IMR-90 (cell line): Measurements from ENCODE around the gene KLF16. TPM values are rescaled to one million over a fixed set of nuclear protein-coding genes. Genes with fewer than 3 reads are reported as not detected.

ENCODE experiments used
- ATAC-seq: fragments of 200-7000 bp; cut with Tn5 transposase; 2 replicates; pipeline ENCODE4 v1.9.1; 2020; ENCODE audit warnings: low read depth, mild to moderate bottlenecking, moderate library complexity
- BruUV-seq: library from RNA; stranded (reverse); fragments of 400-500 nt; replicated peaks from 2 replicates; lab custom pipeline; 2021; lab: Mats Ljungman, UMichigan
- CTCF ChIA-PET: fragments of 300-600 bp; formaldehyde crosslinking; extraction: SDS; loops from one replicate; lab custom pipeline; 2021; ENCODE audit warnings: antibody characterized with exemption; lab: Yijun Ruan, JAX
- POLR2A ChIA-PET: fragments of 300-600 bp; sonication (Branson Sonifier 250); formaldehyde crosslinking; loops from one replicate; lab custom pipeline; 2022; ENCODE audit warnings: antibody characterized with exemption; ENCODE audit not compliant: unreplicated experiment; lab: Charles Lee
- DNase-seq: peaks from one replicate; pipeline ENCODE4 v3.0.0; 2013
- H2AFZ ChIP-seq: replicated peaks from 2 replicates; pipeline ENCODE3; 2013; ENCODE audit warnings: low read length, mild to moderate bottlenecking; ENCODE audit not compliant: poor library complexity
- H2AK5ac ChIP-seq: 2 replicates; pipeline ENCODE4 v1.6.1; 2013; ENCODE audit warnings: low read depth, low read length, inconsistent platforms
- H2AK9ac ChIP-seq: replicated peaks from 2 replicates; pipeline ENCODE3; 2013; ENCODE audit warnings: mild to moderate bottlenecking, low read depth, low read length, moderate library complexity; ENCODE audit not compliant: poor library complexity
- H2BK120ac ChIP-seq: 2 replicates; pipeline ENCODE4 v1.6.1; 2013; ENCODE audit warnings: low read depth, low read length, inconsistent platforms
- H2BK15ac ChIP-seq: 3 replicates; pipeline ENCODE4 v1.6.1; 2013; ENCODE audit warnings: low read depth, low read length, inconsistent platforms
- H2BK20ac ChIP-seq: 2 replicates; pipeline ENCODE4 v1.6.1; 2013; ENCODE audit warnings: low read depth, mild to moderate bottlenecking, inconsistent platforms, low read length, moderate library complexity
- H2BK5ac ChIP-seq: 2 replicates; pipeline ENCODE4 v1.6.1; 2013; ENCODE audit warnings: mild to moderate bottlenecking, low read depth, low read length, inconsistent platforms; ENCODE audit not compliant: poor library complexity, severe bottlenecking
- H3K14ac ChIP-seq: replicated peaks from 2 replicates; pipeline ENCODE4 v1.6.1; 2013; ENCODE audit warnings: low read depth, low read length, inconsistent platforms
- H3K18ac ChIP-seq: 2 replicates; pipeline ENCODE4 v1.6.1; 2013; ENCODE audit warnings: low read depth, low read length, control low read depth
- H3K23ac ChIP-seq: 2 replicates; pipeline ENCODE4 v1.6.1; 2013; ENCODE audit warnings: low read depth, low read length, inconsistent platforms
- H3K27ac ChIP-seq: 2 replicates; pipeline ENCODE4 v1.5.1; 2013; ENCODE audit warnings: mild to moderate bottlenecking, control low read depth, low read length; ENCODE audit not compliant: insufficient read depth
- H3K27me3 ChIP-seq: 2 replicates; pipeline ENCODE4 v1.6.1; 2013; ENCODE audit warnings: low read length; ENCODE audit not compliant: control insufficient read depth, insufficient read depth
- H3K36me3 ChIP-seq: 2 replicates; pipeline ENCODE4 v1.6.1; 2013; ENCODE audit warnings: low read length, mixed read lengths; ENCODE audit not compliant: control insufficient read depth, insufficient read depth
- H3K4ac ChIP-seq: 2 replicates; pipeline ENCODE4 v1.6.1; 2013; ENCODE audit warnings: low read depth, low read length, inconsistent platforms
- H3K4me1 ChIP-seq: 2 replicates; pipeline ENCODE4 v1.6.1; 2013; ENCODE audit warnings: low read length, mixed read lengths; ENCODE audit not compliant: control insufficient read depth, insufficient read depth
- H3K4me2 ChIP-seq: 2 replicates; pipeline ENCODE4 v1.6.1; 2013; ENCODE audit warnings: low read depth, mild to moderate bottlenecking, control low read depth, low read length, moderate library complexity
- H3K4me3 ChIP-seq: 2 replicates; pipeline ENCODE4 v1.5.1; 2013; ENCODE audit warnings: low read depth, mild to moderate bottlenecking, control low read depth, low read length, moderate library complexity; ENCODE audit not compliant: insufficient read depth
- H3K56ac ChIP-seq: 2 replicates; pipeline ENCODE4 v1.6.1; 2013; ENCODE audit warnings: low read length, inconsistent platforms; ENCODE audit not compliant: insufficient read depth; ENCODE audit errors: extremely low read depth
- H3K79me1 ChIP-seq, 2 experiments: 2 replicates each; pipeline ENCODE4 v1.6.1; 2013; ENCODE audit warnings: low read length in 2 of 2, inconsistent platforms in 1 of 2, low read depth in 1 of 2
- H3K9ac ChIP-seq: 2 replicates; pipeline ENCODE4 v1.6.1; 2013; ENCODE audit warnings: low read depth, low read length, control low read depth
- H3K9me1 ChIP-seq: 2 replicates; pipeline ENCODE4 v1.6.1; 2013; ENCODE audit warnings: low read length, inconsistent platforms; ENCODE audit not compliant: insufficient read depth
- H3K9me3 ChIP-seq: 2 replicates; pipeline ENCODE4 v1.6.1; 2013; ENCODE audit warnings: low read length; ENCODE audit not compliant: control insufficient read depth, insufficient read depth
- H4K20me1 ChIP-seq: 2 replicates; pipeline ENCODE4 v1.6.1; 2013; ENCODE audit warnings: low read length, inconsistent platforms; ENCODE audit not compliant: insufficient read depth
- H4K5ac ChIP-seq: 2 replicates; pipeline ENCODE4 v1.6.1; 2013; ENCODE audit warnings: mild to moderate bottlenecking, low read depth, low read length, control low read depth
- H4K8ac ChIP-seq, 2 experiments: 2 replicates each; pipeline ENCODE4 v1.6.1; 2013; ENCODE audit warnings: low read depth in 2 of 2, low read length in 2 of 2, control low read depth in 1 of 2, inconsistent platforms in 1 of 2
- H4K91ac ChIP-seq: 2 replicates; pipeline ENCODE4 v1.6.1; 2013; ENCODE audit warnings: low read depth, low read length, inconsistent platforms; ENCODE audit not compliant: insufficient read depth
- MAZ ChIP-seq: IDR thresholded peaks from 2 replicates; pipeline ENCODE4 v1.6.1; 2012; ENCODE audit warnings: low read depth, mild to moderate bottlenecking, low read length, improper control_type of control experiment, moderate library complexity, borderline replicate concordance
- WGBS, 2 experiments: methylation state at CpG; one replicate each; pipeline versions ENCODE4 v1.1.5 to v1.1.7; 2013; ENCODE audit warnings: missing lambda C conversion rate in 2 of 2; ENCODE audit not compliant: insufficient read length in 1 of 2; ENCODE audit errors: extremely low coverage in 2 of 2; 5-methylcytosine and 5-hydroxymethylcytosine counted together
- dilution Hi-C: fragments of 300-500 bp; cut with HindIII; formaldehyde crosslinking; loops from one replicate; pipeline ENCODE4 v1.14.3; 2018; ENCODE audit warnings: low sequenced_read_pairs; ENCODE audit not compliant: unreplicated experiment
- in situ Hi-C: fragments of 300-500 bp; cut with MboI; formaldehyde crosslinking; loops from 3 replicates; pipeline ENCODE4 v1.14.3; 2019; ENCODE audit warnings: low sequenced_read_pairs, inconsistent platforms, mixed read lengths
- intact Hi-C: fragments of 100-400 bp; cut with micrococcal nuclease; formaldehyde crosslinking; loops from 2 replicates; pipeline ENCODE4 v1.10.0; 2022
- polyA plus RNA-seq, 3 experiments: library from polyadenylated mRNA; depleted of rRNA; stranded (reverse); fragments of >200 nt; gene quantifications; 2 replicates each; pipeline ENCODE4 v1.2.3, GENCODE V29; 2012; ENCODE audit warnings: low replicate concordance in 1 of 3
- total RNA-seq: library from RNA; depleted of rRNA; stranded (reverse); fragments of >200 nt; gene quantifications from 2 replicates; pipeline ENCODE4 v1.2.3, GENCODE V29; 2012
- TF ChIP-seq, protein P1 (sequence below): conservative IDR thresholded peaks from 2 replicates; pipeline ENCODE4 v1.5.1; 2012; ENCODE audit warnings: mild to moderate bottlenecking, low read depth, low read length, improper control_type of control experiment

The KLF16 gene
- total and polyA plus RNA-seq, 2 of the 4 experiments (the other 2 are of a cell fraction): 0.90 to 13.1 TPM

DNA sequence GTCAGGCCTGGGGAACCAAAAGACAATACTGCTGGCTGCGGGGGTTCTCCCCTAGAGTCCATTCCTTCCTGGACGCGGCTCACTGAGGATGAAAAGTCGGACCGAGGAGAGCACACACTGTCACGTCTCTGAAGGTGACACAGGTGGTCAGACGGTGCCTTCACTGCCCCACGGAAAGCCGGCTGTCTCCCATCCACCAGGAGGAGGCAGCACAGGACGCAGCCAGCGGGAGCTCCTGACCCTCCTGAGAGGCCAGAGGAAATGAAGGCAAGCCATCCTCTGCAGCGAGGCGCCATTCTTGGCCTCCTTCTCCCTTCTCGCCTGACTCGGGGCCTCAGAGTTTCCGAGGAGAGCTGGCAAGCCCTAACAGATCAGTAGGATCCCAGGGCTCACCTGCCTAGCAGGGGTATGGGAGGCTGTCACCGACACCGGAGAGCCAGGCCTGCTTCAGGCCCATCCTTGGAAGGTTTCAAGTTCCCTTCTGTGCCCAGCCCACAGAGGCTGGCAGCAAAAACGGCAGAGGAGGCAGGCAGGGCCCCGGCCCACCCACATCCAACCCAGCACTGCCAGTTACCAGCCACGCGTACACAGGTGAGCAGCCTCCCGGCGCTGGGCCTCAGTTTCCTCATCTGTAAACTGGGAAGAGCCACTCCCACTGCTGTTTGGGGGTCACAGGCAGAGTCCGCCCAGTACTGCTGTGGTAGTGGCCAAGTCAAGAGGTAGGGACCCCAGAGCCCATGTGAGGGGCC lies 19.6 kb downstream of the KLF16 start:
- intact Hi-C loops (no loop called here), in situ Hi-C loops (no loop called here), dilution Hi-C loops (no loop called here)
- 86% methylated on average over 14 of the region's 25 CpGs; no CpG with 5 or more reads in 1 of the 2 experiments for WGBS, 2 experiments
- Histone ChIP-seq H3K9me3 (no peaks in the 10 kb centered on the region), H2AK9ac (no peak overlapping the region), H3K27ac (no peak overlapping the region), H4K91ac (no peak overlapping the region), H2BK20ac (no peak overlapping the region), H3K9ac (no peak overlapping the region), H4K5ac (no peak overlapping the region), H3K36me3 (peaks cover 6% of the 10 kb centered on the region), H3K23ac (no peak overlapping the region), H2AFZ (peak overlapping the region; percentile 33), H2BK120ac (no peak overlapping the region), H3K56ac (no peak overlapping the region), H3K4me1 (peaks cover 10% of the 10 kb centered on the region), H3K79me1 (peaks cover 0 to 74% of the 10 kb centered on the region in 2 experiments; a peak in 2 of 4 replicates), H3K4me2 (no peak overlapping the region), H3K9me1 (no peaks in the 10 kb centered on the region), H3K4ac (no peak overlapping the region), H3K18ac (no peak overlapping the region), H2BK15ac (no peak overlapping the region), H3K14ac (no peak overlapping the region), H2AK5ac (no peak overlapping the region), H4K20me1 (peaks cover 92% of the 10 kb centered on the region), H3K4me3 (no peak overlapping the region), H2BK5ac (no peak overlapping the region), H4K8ac (no peak overlapping the region), H3K27me3 (no peaks in the 10 kb centered on the region)
- CTCF ChIA-PET: no interaction called here
- POLR2A ChIA-PET: no interaction called here
- no peak for DNase-seq
- BruUV-seq: no TSS peak
- TF ChIP-seq, protein P1, sequence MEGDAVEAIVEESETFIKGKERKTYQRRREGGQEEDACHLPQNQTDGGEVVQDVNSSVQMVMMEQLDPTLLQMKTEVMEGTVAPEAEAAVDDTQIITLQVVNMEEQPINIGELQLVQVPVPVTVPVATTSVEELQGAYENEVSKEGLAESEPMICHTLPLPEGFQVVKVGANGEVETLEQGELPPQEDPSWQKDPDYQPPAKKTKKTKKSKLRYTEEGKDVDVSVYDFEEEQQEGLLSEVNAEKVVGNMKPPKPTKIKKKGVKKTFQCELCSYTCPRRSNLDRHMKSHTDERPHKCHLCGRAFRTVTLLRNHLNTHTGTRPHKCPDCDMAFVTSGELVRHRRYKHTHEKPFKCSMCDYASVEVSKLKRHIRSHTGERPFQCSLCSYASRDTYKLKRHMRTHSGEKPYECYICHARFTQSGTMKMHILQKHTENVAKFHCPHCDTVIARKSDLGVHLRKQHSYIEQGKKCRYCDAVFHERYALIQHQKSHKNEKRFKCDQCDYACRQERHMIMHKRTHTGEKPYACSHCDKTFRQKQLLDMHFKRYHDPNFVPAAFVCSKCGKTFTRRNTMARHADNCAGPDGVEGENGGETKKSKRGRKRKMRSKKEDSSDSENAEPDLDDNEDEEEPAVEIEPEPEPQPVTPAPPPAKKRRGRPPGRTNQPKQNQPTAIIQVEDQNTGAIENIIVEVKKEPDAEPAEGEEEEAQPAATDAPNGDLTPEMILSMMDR: peak; percentile 15; the same call in 1 of the 2 replicates
- TF ChIP-seq MAZ: no peak
- no peak for ATAC-seq
